ENCODE results near the gene C13orf46.

Gene C13orf46

DNA sequence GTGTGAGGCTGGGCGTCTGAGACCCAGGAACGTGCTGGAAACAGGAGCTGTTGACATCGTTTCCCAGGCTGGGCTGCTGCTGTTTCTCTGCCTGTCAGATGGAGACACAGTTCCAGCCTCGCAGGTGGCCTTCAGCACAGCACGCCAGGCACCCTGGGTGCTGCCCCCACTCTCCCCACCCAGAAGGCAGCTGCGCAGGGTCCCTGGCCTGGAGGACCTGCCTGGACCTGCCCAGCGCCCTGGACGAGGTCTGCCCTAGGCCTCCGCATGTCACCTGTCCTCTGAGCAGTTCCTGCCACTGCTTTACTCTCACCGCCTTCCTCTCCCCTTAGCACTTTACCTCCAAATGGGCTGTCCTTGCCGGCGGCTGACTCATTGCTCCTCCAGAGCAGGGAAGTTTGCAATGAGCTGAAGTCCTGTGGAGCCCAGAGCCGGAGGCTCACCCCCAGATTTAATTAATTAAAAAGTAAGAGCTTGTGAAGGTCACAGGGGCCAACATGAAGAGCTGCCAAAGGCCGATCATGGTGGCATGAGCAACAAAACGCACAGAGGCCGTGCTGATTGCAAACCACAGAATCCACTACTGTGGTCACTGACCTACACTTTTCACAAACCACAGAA, 32.2 kb downstream of the C13orf46 start:
- Histone ChIP-seq H3K9me3 (ENCODE audit: control insufficient read depth, insufficient read depth, low read length) (no peaks in the 10 kb centered on the region), H3K4me1 (ENCODE audit: control insufficient read depth, insufficient read depth, low read length) (no peaks in the 10 kb centered on the region), H3K36me3 (ENCODE audit: control insufficient read depth, insufficient read depth, low read length) (no peaks in the 10 kb centered on the region), H3K27ac (ENCODE audit: low read depth, low read length) (no peak overlapping the region), H3K9ac (ENCODE audit: low read depth, low read length) (no peak overlapping the region), H3K4me3 (ENCODE audit: low read depth, low read length) (no peak overlapping the region), H3K27me3 (ENCODE audit: control insufficient read depth, insufficient read depth, low read length) (no peaks in the 10 kb centered on the region)

GRCh38 chr13:113939944-113940297, 34.0 kb downstream of the C13orf46 start:
- Histone ChIP-seq H3K4me1 (ENCODE audit: control insufficient read depth, insufficient read depth, low read length) (peaks cover 3% of the 10 kb centered on the region; the same call in 1 of the 2 replicates), H3K36me3 (ENCODE audit: control insufficient read depth, insufficient read depth, low read length) (no peaks in the 10 kb centered on the region), H3K4me3 (ENCODE audit: low read depth, low read length) (no peak overlapping the region), H3K9me3 (ENCODE audit: control insufficient read depth, insufficient read depth, low read length) (no peaks in the 10 kb centered on the region), H3K9ac (ENCODE audit: low read depth, low read length) (no peak overlapping the region), H3K27ac (ENCODE audit: low read depth, low read length) (no peak overlapping the region), H3K27me3 (ENCODE audit: control insufficient read depth, insufficient read depth, low read length) (no peaks in the 10 kb centered on the region)

GRCh38 chr13:113939129-113939943, 34.5 kb downstream of the C13orf46 start:
- Histone ChIP-seq H3K4me3 (ENCODE audit: low read depth, low read length) (no peak overlapping the region), H3K36me3 (ENCODE audit: control insufficient read depth, insufficient read depth, low read length) (no peaks in the 10 kb centered on the region), H3K27ac (ENCODE audit: low read depth, low read length) (no peak overlapping the region), H3K4me1 (ENCODE audit: control insufficient read depth, insufficient read depth, low read length) (peaks cover 3% of the 10 kb centered on the region; the same call in 1 of the 2 replicates), H3K27me3 (ENCODE audit: control insufficient read depth, insufficient read depth, low read length) (no peaks in the 10 kb centered on the region), H3K9ac (ENCODE audit: low read depth, low read length) (no peak overlapping the region), H3K9me3 (ENCODE audit: control insufficient read depth, insufficient read depth, low read length) (no peaks in the 10 kb centered on the region)

- no peaks in the 10 kb centered on the region for H3K9me3 ChIP-seq (ENCODE audit: control insufficient read depth, insufficient read depth, low read length)
- no peak overlapping the region for H3K27ac ChIP-seq (ENCODE audit: low read depth, low read length)
- no peak overlapping the region for H3K9ac ChIP-seq (ENCODE audit: low read depth, low read length)
- peaks cover 3% of the 10 kb centered on the region; the same call in 1 of the 2 replicates for H3K4me1 ChIP-seq (ENCODE audit: control insufficient read depth, insufficient read depth, low read length)
- no peak overlapping the region for H3K4me3 ChIP-seq (ENCODE audit: low read depth, low read length)
- H3K36me3 ChIP-seq (ENCODE audit: control insufficient read depth, insufficient read depth, low read length), result no peaks in the 10 kb centered on the region
- no peaks in the 10 kb centered on the region for H3K27me3 ChIP-seq (ENCODE audit: control insufficient read depth, insufficient read depth, low read length)
Observed at GRCh38 chr13:113938716-113939115, 35.2 kb downstream of the C13orf46 start.

GRCh38 chr13:113938246-113938645, 35.6 kb downstream of the C13orf46 start:
- Histone ChIP-seq H3K36me3 (ENCODE audit: control insufficient read depth, insufficient read depth, low read length) (no peaks in the 10 kb centered on the region), H3K27ac (ENCODE audit: low read depth, low read length) (no peak overlapping the region), H3K4me3 (ENCODE audit: low read depth, low read length) (no peak overlapping the region), H3K9ac (ENCODE audit: low read depth, low read length) (no peak overlapping the region), H3K4me1 (ENCODE audit: control insufficient read depth, insufficient read depth, low read length) (peaks cover 3% of the 10 kb centered on the region; the same call in 1 of the 2 replicates), H3K27me3 (ENCODE audit: control insufficient read depth, insufficient read depth, low read length) (no peaks in the 10 kb centered on the region), H3K9me3 (ENCODE audit: control insufficient read depth, insufficient read depth, low read length) (no peaks in the 10 kb centered on the region)

DNA sequence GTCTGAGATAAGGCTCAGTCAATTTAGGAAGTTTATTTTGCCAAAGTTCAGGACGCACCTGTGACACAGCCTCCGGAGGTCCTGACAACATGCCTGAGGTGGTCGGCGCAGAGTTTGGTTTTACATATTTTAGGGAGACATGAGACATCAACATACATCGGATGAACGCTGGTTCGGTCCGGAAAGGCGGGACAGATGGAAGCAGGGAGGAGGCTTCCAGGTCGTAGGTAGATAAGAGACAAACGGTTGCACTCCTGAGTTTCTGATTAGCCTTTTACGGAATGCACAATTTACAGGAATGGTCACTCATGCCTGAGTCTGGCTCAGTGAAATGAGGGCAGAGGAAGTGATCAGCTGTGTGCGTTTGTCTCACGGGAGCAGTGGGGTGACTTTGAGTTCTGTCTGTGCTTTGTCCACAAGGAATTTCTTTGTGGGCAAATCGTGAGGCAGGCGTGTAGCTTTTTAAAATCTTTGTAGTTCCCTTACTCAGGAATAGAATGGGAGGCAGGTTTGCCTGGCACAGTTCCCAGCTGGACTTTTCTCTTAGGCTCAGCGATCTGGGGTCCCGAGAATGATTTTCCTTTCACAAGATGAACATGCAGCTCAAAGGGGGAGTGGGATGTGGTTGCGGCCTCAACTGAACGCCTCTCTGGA, 36.2 kb downstream of the C13orf46 start:
- Histone ChIP-seq H3K4me3 (ENCODE audit: low read depth, low read length) (no peak overlapping the region), H3K27me3 (ENCODE audit: control insufficient read depth, insufficient read depth, low read length) (no peaks in the 10 kb centered on the region), H3K9ac (ENCODE audit: low read depth, low read length) (no peak overlapping the region), H3K9me3 (ENCODE audit: control insufficient read depth, insufficient read depth, low read length) (no peaks in the 10 kb centered on the region), H3K4me1 (ENCODE audit: control insufficient read depth, insufficient read depth, low read length) (peaks cover 3% of the 10 kb centered on the region; the same call in 1 of the 2 replicates), H3K36me3 (ENCODE audit: control insufficient read depth, insufficient read depth, low read length) (no peaks in the 10 kb centered on the region), H3K27ac (ENCODE audit: low read depth, low read length) (no peak overlapping the region)

DNA sequence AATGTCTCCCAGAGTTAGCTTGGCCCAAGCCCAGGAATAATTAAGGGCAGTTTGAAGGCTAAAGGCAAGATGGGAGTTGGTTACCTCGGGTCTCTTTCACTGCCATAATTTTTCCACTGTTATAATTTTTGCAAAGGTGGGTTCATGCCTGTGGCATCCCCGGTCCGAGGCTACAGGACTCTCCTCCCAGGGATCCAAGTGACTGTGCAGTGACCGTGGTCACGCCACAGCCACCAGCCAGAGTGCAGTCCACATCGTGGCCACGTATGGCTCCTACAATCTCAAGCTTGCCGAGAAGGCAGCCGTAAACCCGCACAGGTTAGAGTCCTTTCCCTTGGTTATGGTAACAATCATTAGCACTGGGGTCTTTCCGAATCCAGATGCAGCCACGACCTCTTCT, 36.8 kb downstream of the C13orf46 start:
- H3K36me3 ChIP-seq (ENCODE audit: control insufficient read depth, insufficient read depth, low read length), result no peaks in the 10 kb centered on the region
- H3K27me3 ChIP-seq (ENCODE audit: control insufficient read depth, insufficient read depth, low read length), result no peaks in the 10 kb centered on the region
- no peak overlapping the region for H3K4me3 ChIP-seq (ENCODE audit: low read depth, low read length)

DNA sequence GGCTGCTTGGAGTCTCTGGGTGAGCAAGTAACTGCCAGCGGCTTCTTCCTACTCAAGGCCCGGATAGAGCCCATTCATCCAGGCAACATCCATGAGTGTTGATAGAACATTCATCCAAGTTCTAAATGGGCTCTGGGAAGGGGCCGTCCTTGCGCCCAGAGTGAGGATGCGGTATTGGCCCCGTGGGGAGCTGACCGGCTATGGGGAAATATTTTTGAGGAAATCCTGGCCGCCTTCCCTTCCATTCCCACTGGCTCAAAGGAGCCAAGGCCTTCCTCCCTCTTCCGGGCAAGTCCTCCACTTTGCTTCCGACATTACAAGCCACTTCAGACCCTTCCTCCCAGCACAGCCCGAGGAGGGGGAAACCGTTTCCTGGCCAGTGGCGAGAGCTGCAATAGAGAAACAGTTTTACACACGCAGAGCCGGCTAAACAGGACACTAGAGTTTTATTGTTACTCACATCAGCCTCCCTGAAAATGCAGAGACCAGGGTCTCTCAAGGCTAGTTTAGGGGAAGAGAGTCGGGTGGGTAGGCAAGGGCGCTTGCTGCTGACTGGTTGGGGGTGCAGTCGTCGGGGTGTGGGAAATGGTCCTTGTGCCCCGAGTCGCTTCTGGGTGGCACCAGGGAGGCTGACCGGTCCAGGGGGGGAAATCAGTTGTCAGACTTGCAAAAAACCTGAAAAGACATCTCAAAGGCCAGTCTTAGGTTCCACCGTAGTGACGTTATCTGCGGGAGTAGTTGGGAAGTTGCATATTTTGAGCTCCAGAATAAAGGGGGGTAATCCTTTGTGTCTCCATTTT, 37.5 kb downstream of the C13orf46 start:
- Histone ChIP-seq H3K4me1 (ENCODE audit: control insufficient read depth, insufficient read depth, low read length) (peaks cover 3% of the 10 kb centered on the region; the same call in 1 of the 2 replicates), H3K4me3 (ENCODE audit: low read depth, low read length) (no peak overlapping the region), H3K9ac (ENCODE audit: low read depth, low read length) (no peak overlapping the region), H3K27ac (ENCODE audit: low read depth, low read length) (no peak overlapping the region), H3K27me3 (ENCODE audit: control insufficient read depth, insufficient read depth, low read length) (no peaks in the 10 kb centered on the region), H3K9me3 (ENCODE audit: control insufficient read depth, insufficient read depth, low read length) (no peaks in the 10 kb centered on the region), H3K36me3 (ENCODE audit: control insufficient read depth, insufficient read depth, low read length) (no peaks in the 10 kb centered on the region)

More for the DNA sequence above, 36.8 kb downstream of the C13orf46 start:
- Histone ChIP-seq H3K9ac (ENCODE audit: low read depth, low read length) (no peak overlapping the region), H3K9me3 (ENCODE audit: control insufficient read depth, insufficient read depth, low read length) (no peaks in the 10 kb centered on the region), H3K27ac (ENCODE audit: low read depth, low read length) (no peak overlapping the region), H3K4me1 (ENCODE audit: control insufficient read depth, insufficient read depth, low read length) (peaks cover 3% of the 10 kb centered on the region; the same call in 1 of the 2 replicates)

- Histone ChIP-seq H3K36me3 (ENCODE audit: control insufficient read depth, insufficient read depth, low read length) (no peaks in the 10 kb centered on the region), H3K27ac (ENCODE audit: low read depth, low read length) (no peak overlapping the region), H3K4me3 (ENCODE audit: low read depth, low read length) (no peak overlapping the region), H3K27me3 (ENCODE audit: control insufficient read depth, insufficient read depth, low read length) (no peaks in the 10 kb centered on the region), H3K9ac (ENCODE audit: low read depth, low read length) (no peak overlapping the region), H3K9me3 (ENCODE audit: control insufficient read depth, insufficient read depth, low read length) (no peaks in the 10 kb centered on the region), H3K4me1 (ENCODE audit: control insufficient read depth, insufficient read depth, low read length) (peaks cover 3% of the 10 kb centered on the region; the same call in 1 of the 2 replicates)
Observed at GRCh38 chr13:113935001-113935844, 38.7 kb downstream of the C13orf46 start.

DNA sequence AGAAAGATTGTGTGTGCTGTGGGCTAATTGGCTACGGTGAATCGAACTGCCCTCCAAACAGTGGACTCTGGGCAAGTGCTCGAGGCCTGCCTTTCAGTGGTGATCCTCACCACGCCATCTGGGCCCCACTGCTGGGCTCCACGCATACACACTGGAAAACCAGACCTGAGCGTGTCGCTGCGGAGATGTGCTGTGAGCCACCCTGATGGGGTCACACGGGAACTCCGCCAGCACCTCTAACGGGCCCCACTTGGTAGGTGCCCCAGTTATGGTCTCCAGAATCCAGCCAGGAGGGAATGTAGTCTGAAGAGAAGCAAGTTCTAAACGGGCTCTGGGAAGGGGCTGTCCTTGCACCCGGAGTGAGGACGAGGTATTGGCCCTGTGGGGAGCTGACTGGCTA, 39.3 kb downstream of the C13orf46 start:
- Histone ChIP-seq H3K9me3 (ENCODE audit: control insufficient read depth, insufficient read depth, low read length) (no peaks in the 10 kb centered on the region), H3K27me3 (ENCODE audit: control insufficient read depth, insufficient read depth, low read length) (no peaks in the 10 kb centered on the region), H3K36me3 (ENCODE audit: control insufficient read depth, insufficient read depth, low read length) (no peaks in the 10 kb centered on the region), H3K9ac (ENCODE audit: low read depth, low read length) (no peak overlapping the region), H3K4me3 (ENCODE audit: low read depth, low read length) (no peak overlapping the region), H3K4me1 (ENCODE audit: control insufficient read depth, insufficient read depth, low read length) (peaks cover 3% of the 10 kb centered on the region; the same call in 1 of the 2 replicates), H3K27ac (ENCODE audit: low read depth, low read length) (no peak overlapping the region)

Data from HUES48 (cell line).